ENCODE results near the gene RNF4.
"Not testable (repeated sequence)": the region's sequence is repeated elsewhere in the genome, so short reads cannot be mapped to it uniquely, and the experiment has no call there.

The RNF4 gene

GRCh38 chr4:2503809-2504208, 34.9 kb downstream of the RNF4 start:
- Histone ChIP-seq H3K36me3 (ENCODE audit: insufficient read depth, low read length) (peaks cover 63% of the 10 kb centered on the region), H3K4me2 (ENCODE audit: low read length) (no peak overlapping the region), H3K27me3 (ENCODE audit: control insufficient read depth, insufficient read depth, low read length) (no peaks in the 10 kb centered on the region), H3K9me3 (replicated peaks; ENCODE audit: low read length) (no peaks in the 10 kb centered on the region), H3K9ac (ENCODE audit: low read depth, low read length) (no peak overlapping the region), H3K4me1 (ENCODE audit: control insufficient read depth, insufficient read depth, low read length) (no peaks in the 10 kb centered on the region), H3K4me3 (ENCODE audit: low read length) (no peak overlapping the region)

DNA sequence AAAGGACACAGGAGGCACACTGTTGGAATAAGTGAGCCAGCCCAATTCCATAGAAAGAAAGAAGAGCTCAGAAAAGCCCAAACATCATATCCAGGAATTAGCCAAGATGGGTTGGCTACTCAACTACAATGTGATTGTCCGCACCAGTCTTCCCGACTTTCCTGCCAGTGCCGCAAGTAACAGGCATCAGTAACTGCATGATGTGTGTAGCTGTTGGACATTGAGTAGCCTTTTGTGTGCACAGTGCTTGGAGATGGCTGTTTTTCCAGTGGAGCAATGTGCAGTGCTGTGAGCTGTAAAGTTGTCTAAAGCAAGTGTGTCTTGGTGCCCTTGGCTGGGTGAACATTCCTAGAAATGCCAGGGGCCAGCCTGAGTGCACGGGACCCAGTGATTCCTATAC, 38.4 kb downstream of the RNF4 start:
- Histone ChIP-seq H3K27me3 (ENCODE audit: control insufficient read depth, insufficient read depth, low read length) (no peaks in the 10 kb centered on the region), H3K36me3 (ENCODE audit: insufficient read depth, low read length) (peaks cover 62% of the 10 kb centered on the region), H3K4me2 (ENCODE audit: low read length) (no peak overlapping the region), H3K4me3 (ENCODE audit: low read length) (no peak overlapping the region), H3K9ac (ENCODE audit: low read depth, low read length) (no peak overlapping the region), H3K4me1 (ENCODE audit: control insufficient read depth, insufficient read depth, low read length) (no peaks in the 10 kb centered on the region), H3K9me3 (replicated peaks; ENCODE audit: low read length) (no peaks in the 10 kb centered on the region)

- no peak overlapping the region for H3K4me2 ChIP-seq (ENCODE audit: low read length)
- H3K9ac ChIP-seq (ENCODE audit: low read depth, low read length): no peak overlapping the region
- H3K4me1 ChIP-seq (ENCODE audit: control insufficient read depth, insufficient read depth, low read length): no peaks in the 10 kb centered on the region
- no peak overlapping the region for H3K4me3 ChIP-seq (ENCODE audit: low read length)
- peaks cover 67% of the 10 kb centered on the region for H3K36me3 ChIP-seq (ENCODE audit: insufficient read depth, low read length)
- no peaks in the 10 kb centered on the region for H3K27me3 ChIP-seq (ENCODE audit: control insufficient read depth, insufficient read depth, low read length)
- no peaks in the 10 kb centered on the region for H3K9me3 ChIP-seq (replicated peaks; ENCODE audit: low read length)
Observed at GRCh38 chr4:2507855-2508254, 38.9 kb downstream of the RNF4 start.

GRCh38 chr4:2510351-2511259, 41.7 kb downstream of the RNF4 start:
- H3K36me3 ChIP-seq (ENCODE audit: insufficient read depth, low read length): peaks cover 76% of the 10 kb centered on the region
- no peaks in the 10 kb centered on the region for H3K4me1 ChIP-seq (ENCODE audit: control insufficient read depth, insufficient read depth, low read length)
- H3K4me3 ChIP-seq (ENCODE audit: low read length): no peak overlapping the region
- H3K4me2 ChIP-seq (ENCODE audit: low read length): no peak overlapping the region
- H3K9me3 ChIP-seq (replicated peaks; ENCODE audit: low read length): no peaks in the 10 kb centered on the region
- H3K9ac ChIP-seq (ENCODE audit: low read depth, low read length): no peak overlapping the region
- no peaks in the 10 kb centered on the region for H3K27me3 ChIP-seq (ENCODE audit: control insufficient read depth, insufficient read depth, low read length)

GRCh38 chr4:2511645-2512131, 42.8 kb downstream of the RNF4 start:
- H3K4me1 ChIP-seq (ENCODE audit: control insufficient read depth, insufficient read depth, low read length): no peaks in the 10 kb centered on the region
- H3K4me3 ChIP-seq (ENCODE audit: low read length): no peak overlapping the region
- no peak overlapping the region for H3K9ac ChIP-seq (ENCODE audit: low read depth, low read length)
- no peak overlapping the region for H3K4me2 ChIP-seq (ENCODE audit: low read length)
- no peaks in the 10 kb centered on the region for H3K27me3 ChIP-seq (ENCODE audit: control insufficient read depth, insufficient read depth, low read length)
- H3K9me3 ChIP-seq (replicated peaks; ENCODE audit: low read length): no peaks in the 10 kb centered on the region
- H3K36me3 ChIP-seq (ENCODE audit: insufficient read depth, low read length): peaks cover 80% of the 10 kb centered on the region

DNA sequence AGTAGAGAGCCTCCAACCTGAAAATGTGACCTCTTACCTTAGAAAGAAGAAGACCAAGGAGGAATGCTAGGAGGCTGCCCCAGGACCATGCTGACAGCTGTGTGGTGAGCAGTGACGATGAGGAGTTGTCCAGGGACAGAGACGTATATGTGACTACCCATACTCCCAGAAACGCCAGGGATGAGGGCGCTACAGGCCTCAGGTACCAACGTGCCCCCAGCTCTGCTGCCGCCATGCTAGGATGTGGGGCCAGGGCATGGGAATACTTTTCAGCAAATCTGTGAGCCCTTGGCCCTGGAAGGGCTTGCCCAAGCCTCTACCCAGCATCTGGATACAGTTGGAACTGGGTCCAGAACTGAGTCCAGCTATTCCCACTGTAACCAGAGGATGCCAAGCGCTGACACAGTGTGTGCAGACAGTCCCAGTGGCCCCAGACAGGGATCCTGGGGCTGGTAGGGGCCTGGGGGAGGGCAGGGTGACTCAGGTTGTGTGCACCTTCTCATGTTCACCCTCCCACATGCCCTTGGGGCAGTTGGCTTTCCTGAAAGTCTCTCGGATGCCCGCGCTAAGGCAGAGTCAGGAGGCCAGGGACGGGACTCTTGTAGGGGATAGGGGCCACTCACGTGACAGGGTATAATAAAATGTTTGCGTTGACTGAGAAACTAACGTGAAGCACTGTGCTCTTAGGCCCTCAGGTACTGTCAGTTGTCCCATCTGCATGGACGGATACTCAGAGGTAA, 43.7 kb downstream of the RNF4 start:
- Histone ChIP-seq H3K27me3 (ENCODE audit: control insufficient read depth, insufficient read depth, low read length) (no peaks in the 10 kb centered on the region), H3K4me2 (ENCODE audit: low read length) (no peak overlapping the region), H3K36me3 (ENCODE audit: insufficient read depth, low read length) (peaks cover 76% of the 10 kb centered on the region), H3K9me3 (replicated peaks; ENCODE audit: low read length) (no peaks in the 10 kb centered on the region), H3K9ac (ENCODE audit: low read depth, low read length) (no peak overlapping the region), H3K4me3 (ENCODE audit: low read length) (no peak overlapping the region), H3K4me1 (ENCODE audit: control insufficient read depth, insufficient read depth, low read length) (no peaks in the 10 kb centered on the region)

GRCh38 chr4:2514193-2514592, 45.3 kb downstream of the RNF4 start:
- H3K4me3 ChIP-seq (ENCODE audit: low read length); H3K4me1 ChIP-seq (ENCODE audit: control insufficient read depth, insufficient read depth, low read length); H3K9ac ChIP-seq (ENCODE audit: low read depth, low read length); H3K9me3 ChIP-seq (replicated peaks; ENCODE audit: low read length); H3K27me3 ChIP-seq (ENCODE audit: control insufficient read depth, insufficient read depth, low read length); H3K4me2 ChIP-seq (ENCODE audit: low read length): not testable (repeated sequence)
- peaks cover 71% of the 10 kb centered on the region for H3K36me3 ChIP-seq (ENCODE audit: insufficient read depth, low read length)

GRCh38 chr4:2514944-2515343, 46.0 kb downstream of the RNF4 start:
- peaks cover 64% of the 10 kb centered on the region for H3K36me3 ChIP-seq (ENCODE audit: insufficient read depth, low read length)
- H3K9ac ChIP-seq (ENCODE audit: low read depth, low read length); H3K9me3 ChIP-seq (replicated peaks; ENCODE audit: low read length); H3K4me3 ChIP-seq (ENCODE audit: low read length); H3K4me2 ChIP-seq (ENCODE audit: low read length); H3K4me1 ChIP-seq (ENCODE audit: control insufficient read depth, insufficient read depth, low read length); H3K27me3 ChIP-seq (ENCODE audit: control insufficient read depth, insufficient read depth, low read length): not testable (repeated sequence)

DNA sequence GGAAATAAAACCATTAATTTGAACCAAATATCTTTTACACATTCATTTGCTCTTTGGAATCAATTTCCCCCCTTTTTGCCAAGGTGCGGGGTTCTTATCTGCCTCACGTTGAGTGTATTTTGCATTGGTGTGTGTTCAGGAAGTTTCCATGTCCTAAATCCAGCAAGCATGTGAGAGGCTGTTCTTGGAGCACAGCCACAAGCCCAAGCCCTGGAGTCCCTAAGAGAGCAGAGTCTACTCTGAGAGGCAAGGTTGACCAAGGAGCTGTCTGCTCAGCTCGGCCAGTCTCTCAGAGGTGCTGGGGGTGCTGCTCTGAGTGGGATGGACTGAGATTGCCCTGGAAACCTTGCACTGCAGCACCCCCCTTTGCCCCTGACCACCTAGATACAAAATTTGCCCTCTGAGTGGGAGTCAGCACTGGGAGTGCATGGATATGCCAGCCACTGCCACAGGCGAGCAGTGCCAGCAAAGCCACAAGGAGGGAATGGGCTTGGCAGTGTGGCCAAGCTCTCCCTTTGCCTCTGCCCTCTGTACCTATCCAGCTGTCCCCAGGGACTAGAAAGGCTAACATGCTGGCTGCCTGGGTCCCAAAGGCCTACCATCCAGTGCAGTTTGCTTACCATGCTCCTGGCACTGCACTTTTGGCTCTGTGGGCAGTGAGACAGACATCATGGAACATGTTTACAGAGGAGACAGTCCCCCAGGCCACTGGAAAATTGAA, 47.1 kb downstream of the RNF4 start:
- Histone ChIP-seq H3K36me3 (ENCODE audit: insufficient read depth, low read length) (peaks cover 54% of the 10 kb centered on the region), H3K4me3 (ENCODE audit: low read length) (no peak overlapping the region), H3K9ac (ENCODE audit: low read depth, low read length) (no peak overlapping the region), H3K9me3 (replicated peaks; ENCODE audit: low read length) (no peaks in the 10 kb centered on the region), H3K4me1 (ENCODE audit: control insufficient read depth, insufficient read depth, low read length) (no peaks in the 10 kb centered on the region), H3K27me3 (ENCODE audit: control insufficient read depth, insufficient read depth, low read length) (no peaks in the 10 kb centered on the region), H3K4me2 (ENCODE audit: low read length) (no peak overlapping the region)

- Histone ChIP-seq H3K27me3 (ENCODE audit: control insufficient read depth, insufficient read depth, low read length) (no peaks in the 10 kb centered on the region), H3K9me3 (replicated peaks; ENCODE audit: low read length) (no peaks in the 10 kb centered on the region), H3K9ac (ENCODE audit: low read depth, low read length) (no peak overlapping the region), H3K4me1 (ENCODE audit: control insufficient read depth, insufficient read depth, low read length) (no peaks in the 10 kb centered on the region), H3K36me3 (ENCODE audit: insufficient read depth, low read length) (peaks cover 51% of the 10 kb centered on the region), H3K4me3 (ENCODE audit: low read length) (no peak overlapping the region), H3K4me2 (ENCODE audit: low read length) (no peak overlapping the region)
Observed at GRCh38 chr4:2516635-2517034, 47.7 kb downstream of the RNF4 start.

DNA sequence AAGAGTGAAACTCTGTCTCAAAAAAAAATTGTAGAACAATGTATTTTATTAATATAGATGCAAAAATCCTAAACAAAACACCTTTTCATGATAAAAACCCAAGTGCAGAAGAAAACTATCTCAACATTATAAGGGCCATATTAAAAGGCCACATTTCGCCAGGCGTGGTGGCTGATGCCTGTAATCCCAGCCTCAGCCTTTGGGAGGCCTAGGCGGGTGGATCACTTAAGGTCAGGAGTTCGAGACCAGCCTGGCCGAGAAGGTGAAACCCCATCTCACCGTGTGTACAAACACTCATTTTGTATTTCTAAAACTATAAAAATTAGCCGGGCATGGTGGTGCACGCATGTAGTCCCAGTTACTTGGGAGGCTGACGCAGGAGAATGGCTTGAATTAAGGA, 57.7 kb downstream of the RNF4 start:
- no peak overlapping the region for H3K4me2 ChIP-seq (ENCODE audit: low read length)
- H3K4me3 ChIP-seq (ENCODE audit: low read length): no peak overlapping the region
- no peak overlapping the region for H3K9ac ChIP-seq (ENCODE audit: low read depth, low read length)
- no peaks in the 10 kb centered on the region for H3K4me1 ChIP-seq (ENCODE audit: control insufficient read depth, insufficient read depth, low read length)
- no peaks in the 10 kb centered on the region for H3K27me3 ChIP-seq (ENCODE audit: control insufficient read depth, insufficient read depth, low read length)
- H3K9me3 ChIP-seq (replicated peaks; ENCODE audit: low read length): no peaks in the 10 kb centered on the region
- H3K36me3 ChIP-seq (ENCODE audit: insufficient read depth, low read length): no peaks in the 10 kb centered on the region
